ENCODE measurements around the gene AGBL1. TPM values are rescaled to one million over a fixed set of nuclear protein-coding genes. Genes with fewer than 3 reads are reported as not detected.
"Not testable (repeated sequence)": the region's sequence is repeated elsewhere in the genome, so short reads cannot be mapped to it uniquely, and the experiment has no call there.

AGBL1 gene
- total RNA-seq, 3 donors from 2014 or later (not counting 1 experiment from before 2014, with no cell fraction given) = not detected

GRCh38 chr15:86515625-86516024 is 436.0 kb downstream of the AGBL1 start:
- Histone ChIP-seq H3K27me3 (ENCODE audit: control insufficient read depth, insufficient read depth, low read length) (peaks cover 2% of the 10 kb centered on the region), H3K36me3 (ENCODE audit: control insufficient read depth, insufficient read depth, low read length) (no peaks in the 10 kb centered on the region), H3K4me1 (ENCODE audit: control insufficient read depth, insufficient read depth, low read length) (no peaks in the 10 kb centered on the region), H3K4me3 (ENCODE audit: low read length) (no peak overlapping the region), H3K27ac (ENCODE audit: low read length) (no peak overlapping the region), H3K9me3 (ENCODE audit: control insufficient read depth, insufficient read depth, low read length) (no peaks in the 10 kb centered on the region)
- Mint-ChIP-seq H3K27ac (no peak overlapping the region), H3K4me1 (no peaks in the 10 kb centered on the region), H3K4me3 (no peak overlapping the region), H3K9me3 (peaks cover 0 to 4% of the 10 kb centered on the region in 2 donors), H3K27me3 (ENCODE audit: low read depth in 2 of 2) (peaks cover 0 to 6% of the 10 kb centered on the region in 2 donors), H3K36me3 (no peaks in the 10 kb centered on the region)
- DNase-seq = no peak
- TF ChIP-seq CTCF (IDR thresholded peaks at IDR 0.05) = no peak
- intact Hi-C loops (cut with micrococcal nuclease) = no loop called here
- WGBS (ENCODE audit: insufficient coverage) = 89% methylated on average over 4 of the region's 4 CpGs
- no peak for ATAC-seq

- no peaks in the 10 kb centered on the region for H3K4me1 ChIP-seq (ENCODE audit: control insufficient read depth, insufficient read depth, low read length)
- Mint-ChIP-seq H3K36me3 (peaks cover 7% of the 10 kb centered on the region), H3K4me1 (no peaks in the 10 kb centered on the region), H3K27ac (no peak overlapping the region), H3K9me3 (peaks cover 0 to 1% of the 10 kb centered on the region in 2 donors), H3K4me3 (no peak overlapping the region), H3K27me3 (ENCODE audit: low read depth in 2 of 2) (peaks cover 0 to 6% of the 10 kb centered on the region in 2 donors)
- H3K27me3 ChIP-seq (ENCODE audit: control insufficient read depth, insufficient read depth, low read length) = no peaks in the 10 kb centered on the region
- no peaks in the 10 kb centered on the region for H3K9me3 ChIP-seq (ENCODE audit: control insufficient read depth, insufficient read depth, low read length)
- WGBS (ENCODE audit: insufficient coverage) = 94% methylated on average over 3 of the region's 3 CpGs
- no peak for TF ChIP-seq CTCF (IDR thresholded peaks at IDR 0.05)
- no peaks in the 10 kb centered on the region for H3K36me3 ChIP-seq (ENCODE audit: control insufficient read depth, insufficient read depth, low read length)
- intact Hi-C loops (cut with micrococcal nuclease) = no loop called here
- no peak for DNase-seq
- H3K27ac ChIP-seq (ENCODE audit: low read length) = no peak overlapping the region
- no peak overlapping the region for H3K4me3 ChIP-seq (ENCODE audit: low read length)
- no peak for ATAC-seq
These were observed 443.1 kb downstream of the AGBL1 start for GRCh38 chr15:86522721-86523120.

- 79% methylated on average over 4 of the region's 4 CpGs for WGBS (ENCODE audit: insufficient coverage)
- DNase-seq (no peak), ATAC-seq (no peak)
- Histone ChIP-seq H3K9me3 (ENCODE audit: control insufficient read depth, insufficient read depth, low read length) (no peaks in the 10 kb centered on the region), H3K4me3 (ENCODE audit: low read length) (no peak overlapping the region), H3K27ac (ENCODE audit: low read length) (no peak overlapping the region), H3K36me3 (ENCODE audit: control insufficient read depth, insufficient read depth, low read length) (no peaks in the 10 kb centered on the region), H3K4me1 (ENCODE audit: control insufficient read depth, insufficient read depth, low read length) (no peaks in the 10 kb centered on the region), H3K27me3 (ENCODE audit: control insufficient read depth, insufficient read depth, low read length) (no peaks in the 10 kb centered on the region)
- Mint-ChIP-seq H3K36me3 (peaks cover 7% of the 10 kb centered on the region), H3K27me3 (ENCODE audit: low read depth in 2 of 2) (no peaks in the 10 kb centered on the region), H3K4me1 (no peaks in the 10 kb centered on the region), H3K27ac (no peak overlapping the region), H3K4me3 (no peak overlapping the region), H3K9me3 (no peaks in the 10 kb centered on the region)
- no peak for TF ChIP-seq CTCF (IDR thresholded peaks at IDR 0.05)
- intact Hi-C loops (cut with micrococcal nuclease) = no loop called here
These were observed 447.4 kb downstream of the AGBL1 start for GRCh38 chr15:86526938-86527690.

- ATAC-seq; H3K36me3 ChIP-seq (ENCODE audit: control insufficient read depth, insufficient read depth, low read length); H3K27me3 ChIP-seq (ENCODE audit: control insufficient read depth, insufficient read depth, low read length); DNase-seq; H3K4me1 Mint-ChIP-seq; H3K36me3 Mint-ChIP-seq; H3K27ac Mint-ChIP-seq; H3K27me3 Mint-ChIP-seq (ENCODE audit: low read depth in 2 of 2); H3K9me3 ChIP-seq (ENCODE audit: control insufficient read depth, insufficient read depth, low read length); H3K4me3 Mint-ChIP-seq; H3K4me3 ChIP-seq (ENCODE audit: low read length); H3K9me3 Mint-ChIP-seq; intact Hi-C loops (cut with micrococcal nuclease); H3K27ac ChIP-seq (ENCODE audit: low read length); H3K4me1 ChIP-seq (ENCODE audit: control insufficient read depth, insufficient read depth, low read length): not testable (repeated sequence)
- 89% methylated on average over 18 of the region's 26 CpGs for WGBS (ENCODE audit: insufficient coverage)
These were observed 448.4 kb downstream of the AGBL1 start for GRCh38 chr15:86528094-86528493.
